H1 (cell line): ENCODE data around the gene MXRA7. TPM values are rescaled to one million over a fixed set of nuclear protein-coding genes. Genes with fewer than 3 reads are reported as not detected.

Experiments
- CTCF ChIA-PET: fragments of 300-600 bp; sonication (Branson Sonifier 250); formaldehyde crosslinking; loops from one replicate; lab custom pipeline; 2021; ENCODE audit not compliant: partially characterized antibody; lab: Charles Lee
- POLR2A ChIA-PET: fragments of 300-600 bp; sonication (Branson Sonifier 250); formaldehyde crosslinking; loops from one replicate; lab custom pipeline; 2021; ENCODE audit warnings: inconsistent platforms; ENCODE audit not compliant: partially characterized antibody; lab: Charles Lee
- DNase-seq, 2 experiments: peaks; one replicate each; pipeline versions ENCODE4 v3.0.0 to v3.0.0-alpha.2; 2010 to 2022; ENCODE audit warnings: low spot score in 2 of 2, low read depth in 1 of 2, mixed read lengths in 1 of 2
- FAIRE-seq: peaks from 2 replicates; lab custom pipeline; 2011; peaks lifted over from hg19 to GRCh38; lab: Jason Lieb, UNC
- H2AFZ ChIP-seq: 2 replicates; pipeline ENCODE4 v1.8.1; 2012; ENCODE audit warnings: low read length, inconsistent platforms
- H2AK5ac ChIP-seq: 2 replicates; pipeline ENCODE4 v1.6.1; 2013; ENCODE audit warnings: low read depth, low read length
- H2BK120ac ChIP-seq: replicated peaks from 2 replicates; pipeline ENCODE3; 2013; ENCODE audit warnings: low read depth, low read length, inconsistent platforms
- H2BK12ac ChIP-seq: 2 replicates; pipeline ENCODE4 v1.6.1; 2013; ENCODE audit warnings: low read depth, low read length
- H2BK15ac ChIP-seq: 2 replicates; pipeline ENCODE4 v1.6.1; 2013; ENCODE audit warnings: low read length
- H2BK20ac ChIP-seq: 2 replicates; pipeline ENCODE4 v1.6.1; 2013; ENCODE audit warnings: low read length
- H2BK5ac ChIP-seq: 2 replicates; pipeline ENCODE4 v1.6.1; 2013; ENCODE audit warnings: low read depth, low read length
- H3K14ac ChIP-seq: 2 replicates; pipeline ENCODE4 v1.6.1; 2013; ENCODE audit warnings: inconsistent platforms; ENCODE audit not compliant: insufficient read length
- H3K18ac ChIP-seq: 2 replicates; pipeline ENCODE4 v1.6.1; 2013; ENCODE audit warnings: low read length; ENCODE audit errors: extremely low read depth
- H3K23ac ChIP-seq: 2 replicates; pipeline ENCODE4 v1.6.1; 2013; ENCODE audit warnings: inconsistent platforms; ENCODE audit not compliant: insufficient read length
- H3K23me2 ChIP-seq: 2 replicates; pipeline ENCODE4 v1.6.1; 2013; ENCODE audit warnings: low read depth, low read length
- H3K27ac ChIP-seq: 2 replicates; pipeline ENCODE4 v1.6.1; 2011; ENCODE audit warnings: low read depth, low read length, inconsistent platforms
- H3K27me3 ChIP-seq, 4 experiments: replicated peaks in 1 of 4; 1 replicate in 1 of 4; 2 replicates in 3 of 4; pipeline versions ENCODE4 v1.6.1 to v1.8.1; 2011 to 2013; ENCODE audit warnings: low read length in 3 of 4, mild to moderate bottlenecking in 3 of 4, inconsistent platforms in 2 of 4, mixed read lengths in 2 of 4, moderate library complexity in 1 of 4; ENCODE audit not compliant: control insufficient read depth in 3 of 4, insufficient read depth in 3 of 4; ENCODE audit errors: extremely low read depth in 1 of 4
- H3K36me3 ChIP-seq, 4 experiments: 2 replicates each; pipeline versions ENCODE4 v1.6.1 to v1.8.1; 2011 to 2013; ENCODE audit warnings: mild to moderate bottlenecking in 4 of 4, low read length in 3 of 4, moderate library complexity in 2 of 4, control low read depth in 1 of 4, inconsistent platforms in 1 of 4; ENCODE audit not compliant: insufficient read depth in 4 of 4, control insufficient read depth in 2 of 4
- H3K4ac ChIP-seq: replicated peaks from 2 replicates; pipeline ENCODE3; 2013; ENCODE audit warnings: low read length, low read depth, mixed read lengths, inconsistent platforms; ENCODE audit not compliant: insufficient read length
- H3K4me1 ChIP-seq, 4 experiments: replicated peaks in 1 of 4; 1 replicate in 1 of 4; 2 replicates in 3 of 4; pipeline versions ENCODE4 v1.6.1 to v1.8.1; 2011 to 2013; ENCODE audit warnings: low read length in 3 of 4, inconsistent platforms in 2 of 4, mixed read lengths in 1 of 4; ENCODE audit not compliant: insufficient read depth in 4 of 4, control insufficient read depth in 3 of 4
- H3K4me2 ChIP-seq, 2 experiments: 2 replicates each; pipeline versions ENCODE4 v1.6.1 to v1.8.1; 2011 to 2013; ENCODE audit warnings: low read depth in 2 of 2, low read length in 2 of 2, control low read depth in 1 of 2, inconsistent platforms in 1 of 2, mild to moderate bottlenecking in 1 of 2; ENCODE audit not compliant: insufficient read depth in 1 of 2
- H3K4me3 ChIP-seq, 4 experiments: fragments of 200-600, 300-600 bp in 1 of 4; sonication (generic), shearing (Covaris generic), sonication (Bioruptor Twin) in 1 of 4; 2 replicates each; pipeline versions ENCODE4 v1.5.1 to v1.8.1; 2011 to 2016; ENCODE audit warnings: low read length in 4 of 4, low read depth in 3 of 4, control low read depth in 2 of 4, inconsistent platforms in 2 of 4, mild to moderate bottlenecking in 2 of 4, mixed read lengths in 1 of 4, moderate library complexity in 1 of 4; ENCODE audit not compliant: insufficient read depth in 2 of 4; ENCODE audit errors: extremely low read depth in 1 of 4
- H3K56ac ChIP-seq: replicated peaks from 2 replicates; pipeline ENCODE3; 2013; ENCODE audit warnings: low read depth, mild to moderate bottlenecking, mixed read lengths, low read length, inconsistent platforms; ENCODE audit not compliant: insufficient read length
- H3K79me1 ChIP-seq: 2 replicates; pipeline ENCODE4 v1.6.1; 2013; ENCODE audit warnings: low read depth, low read length, control low read depth
- H3K79me2 ChIP-seq, 2 experiments: 2 replicates each; pipeline versions ENCODE4 v1.6.1 to v1.8.1; 2012 to 2013; ENCODE audit warnings: low read length in 2 of 2, mild to moderate bottlenecking in 2 of 2, inconsistent platforms in 1 of 2; ENCODE audit not compliant: insufficient read depth in 2 of 2, control insufficient read depth in 1 of 2
- H3K9ac ChIP-seq, 4 experiments: replicated peaks in 1 of 4; 1 replicate in 1 of 4; 2 replicates in 3 of 4; pipeline versions ENCODE4 v1.6.1 to v1.8.1; 2011 to 2013; ENCODE audit warnings: low read depth in 3 of 4, low read length in 3 of 4, control low read depth in 2 of 4, mild to moderate bottlenecking in 2 of 4, moderate library complexity in 2 of 4, inconsistent platforms in 1 of 4; ENCODE audit errors: extremely low read depth in 1 of 4
- H3K9me3 ChIP-seq, 2 experiments: 2 replicates each; pipeline versions ENCODE4 v1.6.1 to v1.8.1; 2012 to 2013; ENCODE audit warnings: mild to moderate bottlenecking in 2 of 2, moderate library complexity in 2 of 2, control low read depth in 1 of 2, inconsistent platforms in 1 of 2, low read depth in 1 of 2, low read length in 1 of 2, mixed read lengths in 1 of 2; ENCODE audit not compliant: insufficient read depth in 2 of 2
- H4K20me1 ChIP-seq, 2 experiments: replicated peaks in 1 of 2; 2 replicates each; pipeline versions ENCODE3 to v1.8.1; 2011 to 2013; ENCODE audit warnings: inconsistent platforms in 2 of 2, low read length in 2 of 2, mild to moderate bottlenecking in 1 of 2; ENCODE audit not compliant: insufficient read depth in 2 of 2, control insufficient read depth in 1 of 2
- H4K5ac ChIP-seq: 2 replicates; pipeline ENCODE4 v1.6.1; 2013; ENCODE audit warnings: low read length, low read depth, mixed read lengths, inconsistent platforms; ENCODE audit not compliant: insufficient read length
- H4K8ac ChIP-seq: 2 replicates; pipeline ENCODE4 v1.8.0; 2013; ENCODE audit warnings: mild to moderate bottlenecking, moderate library complexity, low read length, inconsistent platforms; ENCODE audit not compliant: insufficient read depth; ENCODE audit errors: extremely low read depth
- H4K91ac ChIP-seq: replicated peaks from 2 replicates; pipeline ENCODE3; 2013; ENCODE audit warnings: low read length, mixed read lengths, inconsistent platforms; ENCODE audit not compliant: insufficient read length
- EGR1 ChIP-seq: IDR thresholded peaks from 2 replicates; pipeline ENCODE4 v1.6.1; 2011; ENCODE audit warnings: low read depth, low read length, borderline replicate concordance
- HDAC2 ChIP-seq, 2 experiments: fragments of 300-600 bp in 1 of 2; sonication (generic) in 1 of 2; IDR thresholded peaks; 2 replicates each; pipeline ENCODE4 v1.6.1; 2011 to 2012; ENCODE audit warnings: low read depth in 2 of 2, low read length in 2 of 2, mild to moderate bottlenecking in 2 of 2, moderate library complexity in 2 of 2, borderline replicate concordance in 1 of 2, inconsistent platforms in 1 of 2
- KDM1A ChIP-seq: fragments of 200-600, 300-600 bp; sonication (generic); IDR thresholded peaks from 2 replicates; pipeline ENCODE4 v1.7.1; 2016; ENCODE audit warnings: mild to moderate bottlenecking, low read length, borderline replicate concordance
- KDM5A ChIP-seq: fragments of 200-600 bp; IDR thresholded peaks from 2 replicates; pipeline ENCODE4 v1.7.1; 2012; ENCODE audit warnings: mild to moderate bottlenecking, low read length, inconsistent platforms, mixed read lengths
- POLR2A ChIP-seq, 2 experiments: IDR thresholded peaks; 1 replicate in 1 of 2; 2 replicates in 1 of 2; pipeline ENCODE4 v1.6.1; 2011; ENCODE audit warnings: low read depth in 2 of 2, low read length in 2 of 2, mild to moderate bottlenecking in 2 of 2; ENCODE audit errors: control extremely low read depth in 1 of 2
- POLR2AphosphoS5 ChIP-seq: IDR thresholded peaks from 2 replicates; pipeline ENCODE4 v1.6.1; 2011; ENCODE audit warnings: low read depth, low read length
- SP1 ChIP-seq: IDR thresholded peaks from 2 replicates; pipeline ENCODE4 v1.6.1; 2011; ENCODE audit warnings: low read depth, low read length
- SP2 ChIP-seq: IDR thresholded peaks from 2 replicates; pipeline ENCODE4 v1.6.1; 2012; ENCODE audit warnings: mild to moderate bottlenecking, low read length, inconsistent platforms
- SRF ChIP-seq: IDR thresholded peaks from 2 replicates; pipeline ENCODE4 v1.6.1; 2011; ENCODE audit warnings: mild to moderate bottlenecking, low read depth, low read length, moderate library complexity
- YY1 ChIP-seq: IDR thresholded peaks from 2 replicates; pipeline ENCODE4 v1.6.1; 2011; ENCODE audit warnings: low read depth, mild to moderate bottlenecking, low read length
- ZNF274 ChIP-seq: IDR thresholded peaks from 2 replicates; pipeline ENCODE4 v1.7.0; 2012; ENCODE audit warnings: low read length, borderline replicate concordance; ENCODE audit errors: extremely low read depth
- WGBS, 2 experiments: shearing (Covaris generic) in 1 of 2; methylation state at CpG; one replicate each; pipeline versions ENCODE4 v1.1.6 to v1.1.7; 2013 to 2015; ENCODE audit warnings: low lambda C conversion rate in 2 of 2, mixed read lengths in 2 of 2, inconsistent platforms in 1 of 2, low coverage in 1 of 2, missing lambda C conversion rate in 1 of 2; ENCODE audit not compliant: insufficient replicate concordance in 2 of 2, insufficient coverage in 1 of 2, insufficient read length in 1 of 2; ENCODE audit errors: extremely low coverage in 1 of 2, missing lambda C conversion rate in 1 of 2; 5-methylcytosine and 5-hydroxymethylcytosine counted together
- polyA plus RNA-seq, 7 experiments: library from polyadenylated mRNA; depleted of rRNA in 3 of 7; stranded (reverse) in 5 of 7; unstranded in 2 of 7; fragments of >200 nt in 5 of 7; fragments of 200-250 nt in 2 of 7; gene quantifications; 1 replicate in 5 of 7; 2 replicates in 1 of 7; 4 replicates in 1 of 7; pipeline versions ENCODE4 v1.2.1 to v1.2.3, GENCODE V29; 2011 to 2013; ENCODE audit warnings: missing spikeins in 2 of 7, mixed read lengths in 2 of 7
- total RNA-seq: library from RNA; stranded (reverse); fragmentation: NEBNext Ultra II Directional; extraction: Animal tissue kit (Norgen Biotek cat#: 25700); gene quantifications from 2 replicates; pipeline ENCODE4 v1.2.1, GENCODE V29; 2021
- TF ChIP-seq, protein P1 (sequence below): IDR thresholded peaks from 2 replicates; pipeline ENCODE4 v1.6.1; 2012; ENCODE audit warnings: inconsistent platforms

The MXRA7 gene
- total and polyA plus RNA-seq, 2 of the 8 experiments (the other 6 are each of a cell fraction or from before 2014, with no cell fraction given) = 17.8 to 26.6 TPM

DNA sequence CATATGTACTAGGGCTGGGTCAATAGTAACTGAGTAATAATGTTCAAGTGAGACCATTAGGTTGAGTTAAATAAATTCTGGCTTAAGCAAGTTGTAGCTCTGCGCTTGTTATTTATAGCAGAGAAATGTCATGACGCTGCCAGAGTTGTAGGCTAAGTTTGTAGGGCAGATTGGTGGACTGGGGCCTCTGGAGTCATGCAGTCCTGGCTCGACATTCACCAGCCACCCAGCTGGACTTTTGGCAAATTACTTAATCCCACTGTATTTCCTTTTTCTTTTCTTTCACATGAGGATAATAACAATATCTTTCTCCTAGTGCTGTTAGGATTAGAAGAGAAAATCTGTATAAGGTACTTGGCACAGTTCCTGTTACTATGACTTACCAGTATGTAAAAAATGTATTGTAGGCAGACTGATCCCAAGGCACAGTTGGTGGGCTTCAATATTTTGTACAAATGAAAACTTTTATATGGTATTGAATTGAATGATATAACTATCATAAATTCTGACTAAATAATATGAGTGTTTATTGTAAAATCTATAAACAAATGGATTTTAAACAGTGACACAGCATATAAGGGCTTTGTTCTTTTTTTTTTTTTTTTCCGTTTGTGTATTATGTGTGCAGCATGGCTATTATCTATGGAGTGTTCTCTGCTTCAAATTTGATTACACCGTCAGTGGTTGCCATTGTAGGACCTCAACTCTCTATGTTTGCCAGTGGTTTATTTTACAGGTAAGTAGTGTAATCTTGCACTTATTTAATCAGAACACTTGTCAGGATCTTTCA is 29.8 kb upstream of the MXRA7 start:
- H3K23ac ChIP-seq = no peak overlapping the region
- no peak overlapping the region for H2BK20ac ChIP-seq
- no peak overlapping the region for H4K5ac ChIP-seq
- no peak for FAIRE-seq
- POLR2A ChIA-PET = interaction anchor here (0.6 to 9.2 kb wide), 2 partner anchors 15 to 143 kb away, joined by 3 to 181 read pairs; partner anchors contain the start of genes JMJD6 and METTL23
- no peak overlapping the region for H4K91ac ChIP-seq
- H3K4ac ChIP-seq = no peak overlapping the region
- peaks cover 3 to 29% (median 14%) of the 10 kb centered on the region in 4 experiments; a peak in 7 of 8 replicates for H3K36me3 ChIP-seq
- no peak overlapping the region for H3K14ac ChIP-seq
- H3K27ac ChIP-seq = no peak overlapping the region
- H2BK5ac ChIP-seq = no peak overlapping the region
- no peaks in the 10 kb centered on the region for H3K9me3 ChIP-seq
- H3K4me1 ChIP-seq = peaks cover 0 to 7% (median 3%) of the 10 kb centered on the region in 4 experiments; a peak in 5 of 7 replicates
- H3K56ac ChIP-seq = no peak overlapping the region
- peaks cover 5 to 8% of the 10 kb centered on the region in 2 experiments for H4K20me1 ChIP-seq
- H3K9ac ChIP-seq = no peak overlapping the region
- no peak overlapping the region for H2AFZ ChIP-seq
- H4K8ac ChIP-seq = no peak overlapping the region
- H3K4me3 ChIP-seq = no peak overlapping the region
- H3K23me2 ChIP-seq = peaks cover 8% of the 10 kb centered on the region; the same call in 1 of the 2 replicates
- WGBS, 2 experiments = 89% methylated on average over 5 of the region's 5 CpGs; no CpG with 5 or more reads in 1 of the 2 experiments
- CTCF ChIA-PET = interaction anchor here (0.6 to 1.5 kb wide), 4 partner anchors 25 to 1286 kb away, joined by 3 to 6 read pairs (median 4); no protein-coding TSS in a partner anchor
- no peak overlapping the region for H2AK5ac ChIP-seq
- no peaks in the 10 kb centered on the region for H3K79me1 ChIP-seq
- H3K18ac ChIP-seq = no peak overlapping the region
- no peak overlapping the region for H2BK15ac ChIP-seq
- DNase-seq = no peak
- H2BK120ac ChIP-seq = no peak overlapping the region
- peaks cover 15 to 31% of the 10 kb centered on the region in 2 experiments for H3K79me2 ChIP-seq
- no peak overlapping the region for H3K4me2 ChIP-seq
- H3K27me3 ChIP-seq = no peaks in the 10 kb centered on the region
- no peak overlapping the region for H2BK12ac ChIP-seq
- TF ChIP-seq EGR1 (no peak), KDM1A (no peak), SP2 (no peak), HDAC2 (IDR thresholded peaks at IDR 0.05; ENCODE audit: borderline replicate concordance in 1 of 2, low read depth in 2 of 2, low read length in 2 of 2) (no peak), YY1 (no peak), POLR2A (IDR thresholded peaks at IDR 0.05; ENCODE audit: control extremely low read depth in 1 of 2, low read depth in 2 of 2, low read length in 2 of 2) (no peak), SRF (no peak), POLR2AphosphoS5 (no peak), SP1 (no peak), KDM5A (no peak), ZNF274 (no peak)
- TF ChIP-seq, protein P1, sequence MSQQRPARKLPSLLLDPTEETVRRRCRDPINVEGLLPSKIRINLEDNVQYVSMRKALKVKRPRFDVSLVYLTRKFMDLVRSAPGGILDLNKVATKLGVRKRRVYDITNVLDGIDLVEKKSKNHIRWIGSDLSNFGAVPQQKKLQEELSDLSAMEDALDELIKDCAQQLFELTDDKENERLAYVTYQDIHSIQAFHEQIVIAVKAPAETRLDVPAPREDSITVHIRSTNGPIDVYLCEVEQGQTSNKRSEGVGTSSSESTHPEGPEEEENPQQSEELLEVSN = no peak
